ENCODE data around the gene TBC1D22B.
"Not testable (repeated sequence)": the region's sequence is repeated elsewhere in the genome, so short reads cannot be mapped to it uniquely, and the experiment has no call there.

The TBC1D22B gene

DNA sequence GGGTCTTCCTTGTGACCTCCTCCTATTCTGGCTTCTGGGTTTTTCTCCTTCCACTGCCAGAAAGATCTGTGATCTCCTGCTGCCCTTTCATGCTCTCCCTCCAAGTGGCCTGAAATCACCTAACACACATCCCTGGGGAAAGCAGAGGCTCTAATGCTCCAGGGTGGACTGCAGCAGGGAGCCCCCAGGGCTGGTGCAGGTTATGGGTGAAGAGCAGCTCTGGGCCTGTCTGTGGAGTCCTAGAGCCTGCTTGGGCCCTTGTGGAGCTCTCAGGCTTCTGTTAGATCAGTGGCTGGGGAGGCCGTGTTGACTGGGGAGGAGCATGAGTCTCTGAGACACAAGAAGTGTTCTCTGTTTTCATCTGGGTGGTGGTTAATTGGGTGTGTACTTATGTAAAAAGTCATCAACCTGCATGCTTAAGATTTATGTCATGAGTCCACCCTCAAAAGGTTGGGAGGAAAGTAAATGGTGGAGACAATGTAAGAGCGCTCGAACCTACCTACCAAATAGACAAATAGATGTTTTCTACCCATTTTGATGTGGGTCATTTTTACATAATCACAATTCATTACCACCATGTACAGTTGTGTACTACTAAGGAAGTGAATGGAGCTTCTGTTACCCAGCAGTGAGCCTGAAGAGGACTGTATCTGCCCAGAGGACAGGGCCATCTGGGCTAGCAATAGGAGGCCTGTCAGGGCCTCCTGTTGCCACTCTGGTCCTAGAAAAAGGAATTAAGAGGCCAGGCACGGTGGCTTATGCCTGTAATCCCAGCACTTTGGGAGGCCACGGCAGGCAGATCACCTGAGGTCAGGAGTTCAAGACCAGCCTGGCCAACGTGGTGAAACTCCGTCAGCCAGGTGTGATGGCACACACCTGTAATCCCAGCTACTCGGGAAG lies 64.2 kb downstream of the TBC1D22B start:
- no peak for DNase-seq (ENCODE audit: low spot score)

DNA sequence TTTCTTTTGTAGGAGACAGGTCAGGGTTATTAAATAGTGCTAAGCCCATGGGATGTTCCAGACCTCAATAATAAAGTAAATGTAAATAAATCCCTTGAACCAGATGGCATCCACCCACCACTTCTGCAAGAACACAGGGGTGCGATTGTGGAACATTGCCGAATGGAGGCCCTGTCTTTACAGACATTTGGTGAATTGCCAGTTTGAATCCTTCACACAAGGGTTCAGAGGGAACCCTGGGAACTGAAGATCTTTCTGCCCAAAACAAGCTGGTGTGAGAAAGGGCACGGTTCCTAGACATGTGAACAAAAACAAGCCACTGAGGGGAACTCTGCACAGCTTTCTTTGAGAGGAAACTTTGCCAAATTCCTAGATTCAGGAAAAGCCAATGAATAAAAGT lies 66.0 kb downstream of the TBC1D22B start:
- no peak for DNase-seq (ENCODE audit: low spot score)

DNA sequence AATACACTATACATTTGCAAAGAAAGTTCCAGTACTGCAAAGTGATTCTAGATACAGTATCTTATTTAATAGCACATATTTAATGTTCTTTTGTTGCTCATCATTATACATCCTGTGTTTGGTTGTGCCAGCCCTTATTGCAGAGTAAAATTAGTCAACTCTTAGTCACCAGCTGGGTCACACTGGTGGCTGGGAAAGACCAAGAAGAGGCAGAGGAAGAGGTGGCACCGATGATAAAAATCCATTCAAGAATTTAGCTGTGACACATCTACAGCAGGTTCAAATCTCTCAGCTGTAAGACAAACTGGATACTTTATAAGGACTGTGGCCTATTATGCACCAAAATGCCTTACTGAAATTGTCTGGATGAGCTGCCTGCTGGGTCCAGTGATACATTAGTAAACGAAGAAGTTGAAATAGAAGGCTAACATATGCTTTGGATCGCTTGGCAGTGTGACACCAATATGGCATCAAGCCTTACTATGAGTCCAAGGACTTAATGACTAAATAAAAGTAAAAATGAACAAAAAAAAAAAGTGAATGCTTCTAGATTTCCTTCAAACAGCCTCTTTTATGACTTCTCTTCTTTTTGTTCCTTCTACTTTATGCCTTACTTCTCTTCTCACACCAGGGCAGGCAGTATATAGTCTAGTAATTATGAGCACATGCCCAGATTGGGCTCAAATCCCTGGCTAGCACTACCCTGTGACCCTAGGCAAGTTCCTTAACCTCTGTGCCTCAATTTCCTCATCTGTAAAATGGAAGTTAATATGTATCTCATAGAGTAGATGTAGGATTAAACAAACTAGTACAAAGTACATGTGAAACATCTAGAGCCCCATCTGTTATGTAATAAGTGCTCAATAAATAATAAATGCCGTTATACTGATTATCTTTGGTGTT lies 66.8 kb downstream of the TBC1D22B start:
- DNase-seq (ENCODE audit: low spot score) = peak; percentile 24

DNA sequence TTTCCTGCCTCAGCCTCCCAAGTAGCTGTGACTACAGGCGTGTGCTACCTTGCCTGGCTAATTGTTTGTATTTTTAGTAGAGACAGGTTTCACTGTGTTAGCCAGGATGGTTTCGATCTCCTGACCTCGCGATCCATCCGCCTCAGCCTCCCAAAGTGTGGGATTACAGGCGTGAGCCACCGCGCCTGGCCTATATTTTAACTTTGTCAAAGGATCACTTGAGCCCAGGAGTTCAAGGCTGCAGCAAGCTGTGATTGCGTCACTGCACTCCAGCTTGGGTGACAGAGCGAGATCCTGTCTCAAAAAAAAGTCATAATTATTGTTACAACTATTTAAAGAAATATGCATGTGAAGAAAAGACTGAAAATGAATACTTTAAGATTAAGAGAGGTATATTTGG lies 72.8 kb downstream of the TBC1D22B start:
- DNase-seq (ENCODE audit: low spot score) = not testable (repeated sequence)

DNA sequence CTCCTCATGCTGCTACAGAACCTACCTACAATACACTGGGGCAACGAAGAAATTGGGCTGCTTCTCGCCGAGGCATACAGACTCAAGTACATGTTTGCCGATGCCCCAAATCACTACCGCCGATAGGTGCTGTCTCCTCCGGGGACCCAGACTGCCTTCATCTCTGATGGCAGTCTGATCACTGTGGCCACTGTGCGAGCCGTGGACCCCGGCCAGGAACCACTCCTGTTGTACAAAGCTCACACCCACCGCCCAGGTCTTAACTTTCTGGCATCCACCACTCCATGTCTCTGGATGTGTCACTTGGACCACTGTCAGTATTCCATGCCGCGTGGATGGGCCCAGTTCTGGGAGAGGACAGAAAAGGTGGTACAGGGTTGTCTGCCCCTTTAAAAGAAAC lies 73.5 kb downstream of the TBC1D22B start:
- no peak for DNase-seq (ENCODE audit: low spot score)

DNA sequence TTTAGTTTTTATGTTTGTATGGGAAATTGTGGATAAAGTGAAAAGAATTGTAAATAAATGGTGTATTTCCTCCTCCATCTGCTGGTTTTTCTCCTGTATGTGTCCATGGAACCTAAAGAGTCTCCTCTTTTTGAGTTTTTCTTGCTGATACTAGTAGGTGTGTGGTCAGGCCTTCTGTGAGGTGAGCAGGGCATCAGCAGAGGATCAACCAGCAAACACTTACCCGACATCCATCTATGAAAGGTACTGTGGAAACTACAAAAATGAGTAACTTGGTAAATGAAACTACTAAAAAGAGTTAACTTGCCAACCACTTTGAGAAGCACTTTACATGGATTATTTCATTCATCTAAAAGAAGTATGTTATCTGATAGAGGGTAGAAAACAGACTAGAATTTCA lies 75.3 kb downstream of the TBC1D22B start:
- DNase-seq (ENCODE audit: low spot score) = no peak

DNA sequence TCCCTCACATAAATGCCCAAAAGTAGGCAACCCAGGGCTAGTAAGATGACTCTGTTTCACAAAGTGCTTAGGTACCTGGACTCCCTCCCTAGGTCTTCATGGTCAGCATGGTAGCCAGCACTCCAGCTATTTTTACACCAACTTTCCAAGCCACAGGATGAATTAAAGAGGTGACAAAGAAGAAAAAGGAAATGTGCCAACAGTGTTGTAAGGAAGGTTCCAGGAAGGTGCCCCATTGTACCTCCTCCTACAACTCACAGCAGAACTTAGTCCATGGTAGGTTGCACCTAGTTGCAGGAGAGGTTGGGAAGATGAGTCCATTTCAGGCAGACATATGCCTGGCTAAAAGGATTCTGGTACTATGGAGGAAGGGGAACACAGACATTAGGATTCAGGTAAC lies 76.5 kb downstream of the TBC1D22B start:
- DNase-seq (ENCODE audit: low spot score) = no peak

DNA sequence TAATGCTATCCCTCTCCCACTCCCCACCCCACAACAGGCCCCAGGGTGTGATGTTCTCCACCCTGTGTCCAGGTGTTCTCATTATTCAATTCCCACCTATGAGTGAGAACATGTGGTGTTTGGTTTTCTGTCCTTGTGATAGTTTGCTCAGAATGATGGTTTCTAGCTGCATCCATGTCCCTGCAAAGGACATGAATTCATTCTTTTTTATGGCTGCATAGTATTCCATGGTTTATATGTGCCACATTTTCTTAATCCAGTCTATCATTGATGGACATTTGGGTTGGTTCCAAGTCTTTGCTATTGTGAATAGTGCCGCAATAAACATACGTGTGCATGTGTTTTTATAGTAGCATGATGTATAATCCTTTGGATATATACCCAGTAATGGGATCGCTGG lies 80.7 kb downstream of the TBC1D22B start:
- DNase-seq (ENCODE audit: low spot score) = not testable (repeated sequence)

DNA sequence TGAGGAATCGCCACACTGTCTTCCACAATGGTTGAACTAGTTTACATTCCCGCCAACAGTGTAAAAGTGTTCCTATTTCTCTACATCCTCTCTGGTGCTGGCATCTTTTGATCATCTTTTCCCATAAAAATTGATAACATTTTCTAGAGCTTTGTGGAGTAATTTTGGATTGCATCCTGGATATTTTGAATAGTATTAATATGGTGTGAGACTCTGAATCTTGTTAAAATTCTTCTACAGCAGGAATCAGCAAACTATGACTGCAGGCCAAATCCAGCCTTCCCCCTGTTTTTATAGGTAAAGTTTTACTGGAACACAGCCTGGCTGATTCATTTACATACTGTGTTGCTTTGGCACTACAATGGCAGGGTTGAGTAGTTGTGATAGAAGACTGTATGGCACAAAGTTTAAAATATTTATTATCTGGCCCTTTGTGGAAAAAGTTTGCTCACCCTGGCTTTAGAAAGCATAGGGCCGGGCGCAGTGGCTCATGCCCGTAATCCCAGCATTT lies 81.2 kb downstream of the TBC1D22B start:
- no peak for DNase-seq (ENCODE audit: low spot score)

DNA sequence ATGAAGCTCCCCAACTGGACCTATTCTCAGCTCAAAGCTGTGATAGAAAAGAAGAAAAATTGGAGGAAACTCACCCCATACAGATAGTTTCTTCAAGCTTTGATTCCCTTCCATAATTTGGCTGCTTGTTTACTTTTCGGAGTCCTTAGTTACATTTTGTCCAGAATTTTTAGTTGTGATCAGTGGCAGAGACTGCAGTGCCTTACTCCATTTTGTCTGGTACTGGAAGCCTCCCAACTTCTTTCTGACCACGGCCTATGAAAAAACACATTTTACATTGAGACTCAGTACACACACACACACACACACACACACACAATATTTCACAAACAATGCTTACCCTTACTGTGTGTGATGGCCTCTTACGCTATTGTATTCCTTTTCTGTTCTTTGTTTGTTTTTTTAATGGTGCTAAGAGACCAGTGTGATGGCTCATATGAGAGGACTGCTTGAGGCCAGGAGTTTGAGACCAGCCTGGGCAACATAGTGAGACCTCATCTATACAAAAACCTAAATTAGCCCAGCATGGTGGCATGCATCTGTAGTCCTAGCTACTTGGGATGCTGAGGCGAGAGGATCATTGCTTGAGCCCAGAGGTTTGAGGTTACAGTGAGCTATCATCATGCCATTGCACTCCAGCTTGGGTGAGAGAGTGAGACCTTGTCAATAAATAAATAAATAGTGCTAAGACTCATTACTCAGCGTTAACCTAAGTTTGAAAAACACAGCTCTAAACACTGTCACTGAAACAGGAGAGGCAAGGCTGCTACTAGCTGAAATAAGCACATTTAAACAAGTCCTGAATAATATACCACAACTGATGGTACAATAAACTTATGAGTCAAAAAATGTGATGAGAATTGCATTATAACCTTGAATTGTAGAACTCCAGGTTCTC lies 82.4 kb downstream of the TBC1D22B start:
- no peak for DNase-seq (ENCODE audit: low spot score)

DNA sequence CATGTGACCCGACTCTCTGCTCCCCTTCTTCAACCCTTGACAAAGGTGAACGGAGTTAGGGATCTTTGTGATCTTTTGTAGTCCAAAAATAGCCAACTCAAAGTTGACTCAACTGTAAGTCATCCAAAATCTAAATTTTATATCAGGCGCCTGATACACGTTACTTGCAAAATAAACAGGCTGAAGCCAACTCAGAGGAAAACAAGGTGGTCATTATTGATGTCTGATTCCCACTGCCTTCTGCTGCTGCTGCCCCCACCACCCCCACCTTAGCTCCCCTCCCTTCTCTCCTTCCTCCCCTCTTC lies 83.0 kb downstream of the TBC1D22B start:
- no peak for DNase-seq (ENCODE audit: low spot score)

DNA sequence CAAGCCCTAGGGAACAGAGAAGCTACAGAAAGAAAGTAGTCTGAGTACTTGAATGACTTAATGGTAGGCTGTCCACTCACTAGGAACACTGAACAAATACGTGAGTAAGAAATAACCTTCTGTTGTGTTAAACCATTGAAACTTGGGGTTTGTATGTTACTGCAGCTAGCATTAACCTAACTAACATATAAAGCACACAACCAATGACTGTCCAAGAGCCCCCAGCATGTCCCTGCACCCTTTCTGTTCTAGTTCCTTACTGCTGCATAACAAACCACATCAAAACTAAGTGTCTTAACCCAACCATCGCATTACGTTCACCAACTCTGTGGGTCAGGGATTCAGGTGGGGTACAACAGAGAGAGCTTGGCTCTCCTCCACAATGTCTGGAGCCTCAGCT lies 85.7 kb downstream of the TBC1D22B start:
- DNase-seq (ENCODE audit: low spot score) = no peak

DNA sequence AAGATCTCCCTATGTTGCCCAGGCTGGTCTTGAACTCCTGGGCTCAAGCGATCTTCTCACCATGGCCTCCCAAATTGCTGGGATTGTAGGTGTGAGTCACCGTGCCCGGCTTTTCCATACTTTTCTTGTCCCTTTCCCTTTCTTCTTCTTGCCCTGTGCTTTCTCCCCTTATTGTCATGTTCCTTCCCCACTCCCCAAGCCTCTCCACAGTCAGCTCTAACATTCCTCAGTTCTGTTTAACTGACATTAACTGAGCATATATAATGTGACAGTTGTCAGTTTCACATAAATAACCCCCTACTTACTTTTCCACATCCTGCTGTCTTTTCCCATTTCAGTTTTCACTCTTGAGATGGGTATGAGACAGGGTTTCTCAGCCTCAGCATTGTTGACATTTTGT lies 86.7 kb downstream of the TBC1D22B start:
- no peak for DNase-seq (ENCODE audit: low spot score)

DNA sequence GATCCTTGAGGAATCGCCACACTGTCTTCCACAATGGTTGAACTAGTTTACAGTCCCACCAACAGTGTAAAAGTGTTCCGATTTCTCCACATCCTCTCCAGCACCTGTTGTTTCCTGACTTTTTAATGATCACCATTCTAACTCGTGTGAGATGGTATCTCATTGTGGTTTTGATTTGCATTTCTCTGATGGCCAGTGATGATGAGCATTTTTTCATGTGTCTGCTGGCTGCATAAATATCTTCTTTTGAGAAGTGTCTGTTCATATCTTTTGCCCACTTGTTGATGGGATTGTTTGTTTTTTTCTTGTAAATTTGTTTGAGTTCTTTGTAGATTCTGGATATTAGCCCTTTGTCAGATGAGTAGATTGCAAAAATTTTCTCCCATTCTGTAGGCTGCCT lies 88.2 kb downstream of the TBC1D22B start:
- DNase-seq (ENCODE audit: low spot score) = not testable (repeated sequence)

DNA sequence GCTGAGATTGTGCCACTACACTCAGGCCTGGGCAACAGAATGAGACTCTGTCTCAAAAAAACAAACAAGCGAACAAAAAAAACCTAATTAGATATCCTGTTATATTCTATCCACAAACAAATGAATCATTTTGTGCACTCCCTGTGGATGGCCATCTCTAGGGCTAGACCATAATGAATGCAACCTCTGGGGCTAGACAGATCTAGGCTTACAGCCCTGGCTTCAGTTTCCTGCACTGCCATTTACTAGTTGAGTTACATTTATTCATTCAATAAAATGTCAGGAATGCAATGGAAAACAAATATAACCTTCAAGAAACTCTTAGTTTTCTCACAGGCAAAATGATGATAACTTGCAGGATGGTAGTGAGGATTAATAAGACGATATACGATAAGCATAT lies 89.6 kb downstream of the TBC1D22B start:
- no peak for DNase-seq (ENCODE audit: low spot score)

DNA sequence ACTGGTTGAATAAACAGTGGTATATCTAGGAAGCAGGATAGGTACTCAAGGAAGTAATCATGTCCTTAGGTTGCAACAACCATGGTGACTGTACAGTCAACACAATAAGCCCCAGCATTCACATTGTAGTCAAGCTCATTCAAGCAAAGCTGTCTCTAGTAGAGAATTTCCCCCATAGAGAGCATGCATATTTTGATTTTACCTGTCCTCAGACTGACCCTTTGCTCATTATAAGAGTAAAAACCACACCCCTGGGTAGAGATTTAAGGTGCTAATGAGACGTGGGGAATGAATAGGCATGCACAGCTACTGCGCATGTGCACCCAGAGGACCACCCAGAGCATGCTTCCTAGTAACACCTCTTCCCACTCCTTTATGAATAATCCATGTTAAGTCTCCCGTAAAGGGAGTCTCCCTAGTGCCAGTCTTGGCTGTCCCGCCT lies 90.1 kb downstream of the TBC1D22B start:
- no peak for DNase-seq (ENCODE audit: low spot score)

DNA sequence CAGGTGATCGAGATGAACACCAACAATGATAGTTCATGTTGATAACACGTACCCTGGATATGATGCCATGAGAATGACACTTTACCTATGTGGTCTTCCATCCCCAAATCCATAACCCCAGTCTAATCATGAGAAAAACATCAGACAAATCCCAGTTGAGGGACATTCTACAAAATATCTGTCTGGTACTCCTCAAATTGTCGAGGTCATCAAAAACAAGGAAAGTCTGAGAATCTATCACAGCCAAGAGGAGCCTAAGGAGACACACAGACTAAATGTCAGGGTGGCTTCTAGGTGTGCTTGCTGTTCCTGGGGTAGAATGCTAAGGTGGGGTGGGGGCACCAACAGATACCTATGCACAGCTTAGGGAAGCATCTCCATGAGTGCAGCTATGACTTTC lies 93.5 kb downstream of the TBC1D22B start:
- no peak for DNase-seq (ENCODE audit: low spot score)

DNA sequence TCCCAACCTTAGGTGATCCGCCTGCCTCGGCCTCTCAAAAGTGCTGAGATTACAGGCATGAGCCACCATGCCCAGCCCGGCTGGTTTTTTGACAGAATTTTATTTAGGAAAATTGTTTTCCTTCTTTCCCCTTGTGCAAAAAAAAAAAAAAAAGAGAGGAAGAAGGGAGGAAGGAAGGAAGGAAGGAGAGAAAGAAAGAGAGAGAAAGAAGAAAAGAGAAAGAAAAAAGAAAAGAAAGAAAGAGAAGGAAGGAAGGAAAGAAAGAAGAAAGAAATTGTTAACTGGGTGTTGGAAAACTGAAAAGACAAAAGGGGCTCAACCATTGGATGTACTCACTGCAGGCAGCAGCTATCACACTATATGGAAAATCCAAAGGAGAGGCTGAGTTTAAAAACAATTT lies 94.8 kb downstream of the TBC1D22B start:
- DNase-seq (ENCODE audit: low spot score) = no peak

DNA sequence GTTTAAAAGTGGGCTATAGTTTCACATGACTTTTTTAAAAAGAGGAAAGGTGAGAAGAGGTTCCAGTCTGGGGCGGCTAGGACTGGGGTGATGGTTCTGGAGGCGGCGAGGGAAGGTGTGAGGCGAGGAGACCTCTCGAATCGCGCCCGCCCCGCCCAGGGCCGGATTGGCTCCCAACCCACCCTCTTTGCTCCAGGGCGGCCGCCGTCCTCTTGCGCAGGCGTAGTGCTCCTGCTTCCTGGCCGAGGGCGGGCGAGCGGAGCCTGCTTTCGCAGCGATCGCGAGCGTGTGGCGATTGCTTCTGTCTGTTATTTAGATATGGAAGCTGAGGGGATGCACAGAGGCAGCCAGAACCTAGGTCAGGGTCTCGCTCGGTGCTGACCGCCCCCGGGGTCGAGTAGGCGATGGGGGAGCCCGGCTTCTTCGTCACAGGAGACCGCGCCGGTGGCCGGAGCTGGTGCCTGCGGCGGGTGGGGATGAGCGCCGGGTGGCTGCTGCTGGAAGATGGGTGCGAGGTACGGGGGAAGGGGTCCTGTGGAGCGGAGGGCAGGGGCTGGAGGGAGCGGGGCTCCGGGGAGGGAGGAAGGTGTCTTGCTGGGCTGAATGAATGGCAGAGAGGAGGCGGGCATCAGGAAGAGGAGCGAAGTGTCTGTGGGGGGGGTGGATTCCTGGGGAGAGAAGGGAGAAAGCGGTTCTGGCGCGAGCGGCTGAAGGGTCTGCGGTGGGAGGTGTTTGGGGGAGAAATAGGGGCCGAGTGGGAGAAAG lies 96.4 kb downstream of the TBC1D22B start, which contains the start of gene RNF8:
Gene RNF8 (plus strand): TSS at position 223 of the 765 bp plus-strand sequence. CDS start 182 bp downstream, at position 405.
- DNase-seq (ENCODE audit: low spot score) = peak; percentile 89

DNA sequence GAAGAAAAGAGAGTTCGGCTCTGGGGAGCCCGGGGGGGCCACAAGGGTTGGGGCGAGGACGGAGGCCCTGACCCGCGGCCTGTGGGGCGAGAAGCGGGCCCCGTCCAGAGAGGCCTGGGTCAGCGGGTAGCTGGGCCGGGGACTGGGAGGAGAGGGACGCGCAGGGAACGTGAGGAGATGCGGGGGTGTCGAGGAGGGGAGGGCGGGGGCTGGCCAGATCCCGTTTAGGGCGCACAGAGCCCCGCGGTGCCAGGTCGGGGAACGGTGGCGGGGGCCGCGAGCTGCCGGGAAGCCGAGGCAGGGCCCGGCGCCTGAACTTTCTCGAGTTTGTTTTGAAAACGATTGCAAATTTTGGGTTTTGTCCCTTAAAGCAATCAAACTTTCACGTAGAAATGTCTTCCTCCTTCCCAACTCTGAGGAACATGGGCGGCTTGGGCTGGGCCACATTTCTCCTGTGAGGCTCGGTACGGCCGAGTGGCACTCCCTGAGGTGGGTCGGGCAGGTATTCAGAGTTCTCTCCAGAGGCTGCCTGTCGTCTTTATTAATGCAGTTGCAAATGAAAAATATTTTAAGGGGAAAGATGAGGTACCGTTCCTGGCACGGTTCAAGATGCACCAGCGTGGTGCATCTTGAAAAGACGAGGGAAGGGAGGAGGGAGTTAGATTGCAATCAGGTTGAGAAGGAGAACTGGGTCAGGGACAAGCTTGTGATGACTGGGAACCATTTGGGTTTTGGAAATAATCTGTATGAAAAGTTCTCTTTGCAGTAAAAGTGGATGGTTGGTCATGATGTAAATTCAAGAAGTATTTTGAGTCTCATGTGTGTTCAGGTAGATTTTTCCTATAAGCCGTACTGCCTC lies 97.2 kb downstream of the TBC1D22B start:
- peak; percentile 32 for DNase-seq (ENCODE audit: low spot score)
